Medulla oblongata (tissue), 1 donor: ENCODE data around the gene EDEM3.

ENCODE experiments used
- DNase-seq: peaks from one replicate; pipeline ENCODE4 v3.0.0-alpha.2; 2015; ENCODE audit errors: extremely low spot score

The EDEM3 gene

GRCh38 chr1:184669391-184669790 is 85.3 kb downstream of the EDEM3 start:
- no peak for DNase-seq

- DNase-seq: no peak
Measured at GRCh38 chr1:184665360-184665759, 89.3 kb downstream of the EDEM3 start.

- no peak for DNase-seq
Measured at GRCh38 chr1:184664661-184665060, 90.0 kb downstream of the EDEM3 start.

DNA sequence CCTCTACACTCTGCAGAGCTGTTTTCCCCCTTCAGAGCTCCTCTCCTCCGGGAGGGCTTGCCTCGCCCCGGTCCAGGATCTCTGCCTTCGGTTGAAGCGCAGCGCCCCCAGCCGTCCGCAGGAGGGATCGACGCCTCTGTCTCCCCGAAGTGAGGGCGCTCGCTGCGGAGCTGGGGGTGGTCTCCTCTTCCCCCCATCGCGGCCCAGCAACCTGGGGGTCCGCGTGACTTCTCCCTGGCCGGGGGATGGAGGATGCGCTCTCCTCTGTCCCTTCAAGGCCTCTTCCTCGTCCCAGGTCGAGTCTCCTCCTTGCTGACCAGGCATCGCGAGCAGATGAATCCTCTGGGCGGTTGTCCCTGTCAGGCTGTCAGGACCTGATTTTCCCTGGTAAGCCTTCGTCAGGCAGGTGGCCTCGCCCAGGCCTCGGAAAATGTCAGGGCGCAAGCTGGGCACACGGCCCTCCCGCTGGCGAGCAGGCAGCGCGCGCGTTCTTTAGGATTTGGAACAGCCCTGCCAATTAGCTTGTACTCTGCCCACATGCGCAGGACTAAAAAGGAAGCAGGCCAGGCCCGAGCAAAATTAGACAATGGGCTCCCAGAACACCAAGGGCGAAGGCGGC is 90.5 kb downstream of the EDEM3 start:
- peak; percentile 83 for DNase-seq

- no peak for DNase-seq
Measured at GRCh38 chr1:184661801-184662200, 92.9 kb downstream of the EDEM3 start.

- DNase-seq: no peak
Measured at GRCh38 chr1:184660462-184661191, 94.0 kb downstream of the EDEM3 start.

GRCh38 chr1:184658055-184658454 is 96.6 kb downstream of the EDEM3 start:
- no peak for DNase-seq

DNA sequence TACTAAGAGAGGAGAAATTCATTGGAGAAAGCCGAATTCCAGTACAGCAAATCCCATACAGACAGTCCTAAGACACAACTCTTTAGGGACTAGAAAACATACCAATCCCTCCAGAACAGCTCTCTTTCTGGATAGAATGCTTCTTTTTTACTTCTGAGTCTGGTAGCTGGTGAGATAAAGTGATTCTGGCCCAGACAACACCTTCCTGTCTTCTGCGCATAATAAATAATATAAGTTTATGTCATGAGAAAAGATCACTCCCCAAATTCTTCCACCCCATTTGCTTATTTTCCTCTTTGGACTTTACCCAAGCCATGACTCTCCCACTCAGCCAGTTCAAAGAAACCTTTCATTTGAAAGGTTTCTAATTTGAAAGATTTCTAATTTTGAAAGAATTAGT is 98.4 kb downstream of the EDEM3 start:
- DNase-seq: no peak

- no peak for DNase-seq
Measured at GRCh38 chr1:184655185-184655584, 99.5 kb downstream of the EDEM3 start.

DNA sequence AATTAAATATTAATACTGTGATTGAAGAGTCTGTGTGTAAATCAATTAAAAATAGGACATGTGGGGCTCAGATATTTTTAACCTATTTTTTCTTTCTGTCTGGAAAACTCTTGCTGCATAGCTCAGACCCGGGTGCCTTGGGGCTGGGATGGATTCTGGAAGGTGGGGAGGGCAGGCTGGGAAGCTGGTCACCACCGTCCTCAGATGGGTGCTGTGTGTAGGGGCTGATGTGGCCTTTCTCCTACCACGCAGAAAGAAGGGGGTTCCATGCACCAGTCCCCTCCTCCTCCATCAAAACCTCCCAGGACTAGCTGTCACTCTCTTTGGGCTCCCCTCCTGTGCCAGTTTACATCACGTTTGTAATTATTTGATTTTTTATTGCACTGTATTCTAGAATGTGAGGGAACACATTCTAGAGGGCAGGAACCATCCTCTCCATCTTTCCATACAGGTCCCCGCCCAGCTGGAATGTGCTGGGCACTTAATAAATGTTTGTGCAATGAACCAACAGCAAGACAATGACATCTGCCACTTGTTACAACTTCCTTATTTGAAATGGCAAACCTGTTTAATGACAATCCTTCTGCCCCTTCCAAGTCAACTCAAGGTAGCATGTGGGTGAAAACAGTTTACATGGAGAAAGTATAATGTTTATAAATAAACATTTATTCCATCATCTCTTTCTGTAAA is 104.3 kb downstream of the EDEM3 start:
- no peak for DNase-seq

DNA sequence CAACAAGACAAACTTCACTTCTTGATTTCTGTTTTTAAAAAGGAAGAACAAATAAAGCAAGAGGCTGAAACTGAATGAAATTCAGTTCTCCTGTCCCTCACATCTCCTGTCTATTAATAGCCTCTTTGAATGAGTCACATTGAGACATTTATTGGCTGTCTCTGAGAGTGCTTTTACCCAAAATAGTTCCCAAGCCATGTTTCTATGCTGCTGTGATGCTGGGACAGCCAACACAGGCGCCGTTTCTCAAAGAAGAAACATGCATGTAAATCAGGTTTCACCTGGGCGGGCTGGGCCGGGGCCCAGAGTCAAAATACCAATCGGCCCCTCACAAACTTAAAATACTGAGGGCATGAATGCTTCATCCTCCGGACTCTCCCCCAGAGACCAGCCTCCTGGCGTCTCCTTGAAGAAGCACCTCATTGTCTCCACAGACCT is 105.2 kb downstream of the EDEM3 start:
- DNase-seq: peak; percentile 18

DNA sequence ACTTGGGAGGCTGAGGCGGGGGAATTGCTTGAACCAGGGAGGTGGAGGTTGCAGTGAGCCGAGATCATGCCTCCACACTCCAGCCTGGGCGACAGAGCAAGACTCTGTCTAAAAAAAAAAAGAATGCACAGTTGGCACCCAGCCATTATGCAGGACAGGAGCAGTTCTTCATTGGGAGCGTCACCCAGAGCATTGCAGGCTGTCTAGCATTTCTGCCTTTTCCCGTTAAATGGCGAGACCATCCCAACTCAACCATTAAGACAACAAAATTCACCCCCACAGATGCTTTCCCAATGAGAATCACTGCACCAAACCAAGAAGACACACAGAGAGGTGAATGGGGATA is 105.8 kb downstream of the EDEM3 start:
- DNase-seq: no peak

GRCh38 chr1:184648160-184648855 is 106.3 kb downstream of the EDEM3 start:
- DNase-seq: no peak

GRCh38 chr1:184647471-184647870 is 107.2 kb downstream of the EDEM3 start:
- DNase-seq: no peak

DNA sequence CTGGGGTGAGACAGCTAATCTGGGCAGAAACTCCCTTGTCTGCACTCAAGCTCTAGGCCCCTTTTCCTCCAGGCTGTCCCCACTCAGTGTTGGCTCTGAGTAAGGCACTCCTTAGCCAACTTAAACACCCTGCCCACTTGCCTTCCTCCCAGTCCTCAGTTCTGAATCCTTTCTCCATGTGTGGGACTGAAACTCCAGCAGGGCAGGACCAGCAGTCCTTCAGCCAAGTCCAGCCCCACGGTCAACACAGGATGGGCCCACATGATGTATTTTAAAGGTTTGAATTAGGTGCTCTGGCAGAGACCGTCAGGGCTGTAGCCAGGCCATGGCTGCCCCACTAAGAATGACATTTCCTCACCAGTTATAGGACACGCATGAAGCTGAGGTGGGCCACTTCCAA is 107.8 kb downstream of the EDEM3 start:
- no peak for DNase-seq

- no peak for DNase-seq
Measured at GRCh38 chr1:184646178-184646701, 108.4 kb downstream of the EDEM3 start.

GRCh38 chr1:184644771-184645170 is 109.9 kb downstream of the EDEM3 start:
- no peak for DNase-seq

DNA sequence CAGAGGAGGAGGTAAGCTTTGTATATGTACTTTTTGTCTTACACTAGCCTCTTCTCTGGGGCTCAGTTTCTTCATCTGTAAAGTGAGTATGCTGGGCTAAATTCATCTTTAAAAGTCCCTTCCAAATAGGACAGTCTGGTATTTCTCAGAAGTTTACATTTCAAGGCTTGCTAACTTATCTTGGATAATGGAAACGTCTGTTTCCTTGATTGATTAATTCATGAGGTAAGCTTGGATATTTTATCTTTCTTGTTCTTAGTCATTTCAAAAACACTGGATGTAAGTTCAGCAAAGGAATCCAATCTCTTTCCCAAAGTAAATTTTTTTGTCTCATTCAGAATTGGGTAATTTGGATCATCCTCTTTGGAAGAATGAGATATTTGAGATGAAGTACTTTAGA is 111.0 kb downstream of the EDEM3 start:
- DNase-seq: no peak

DNA sequence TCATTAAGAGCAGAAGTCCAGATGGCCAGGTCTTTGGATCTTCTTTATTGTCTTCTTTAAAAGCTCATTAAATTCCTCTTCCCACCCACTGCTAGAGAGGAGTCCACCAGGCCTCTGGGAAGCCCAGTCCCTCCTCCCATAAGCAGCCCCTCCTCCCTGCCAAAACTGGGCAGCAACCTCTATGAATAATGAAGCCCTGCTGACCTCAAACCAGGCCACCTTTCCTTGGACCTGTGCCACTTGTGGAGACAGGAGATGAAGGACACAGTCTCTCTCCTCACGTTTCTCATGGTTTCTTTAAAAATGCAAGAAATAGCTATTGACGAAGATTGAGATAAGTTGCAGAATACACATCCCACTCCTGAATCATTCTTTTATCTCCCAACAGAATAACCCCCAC is 112.8 kb downstream of the EDEM3 start:
- no peak for DNase-seq

DNA sequence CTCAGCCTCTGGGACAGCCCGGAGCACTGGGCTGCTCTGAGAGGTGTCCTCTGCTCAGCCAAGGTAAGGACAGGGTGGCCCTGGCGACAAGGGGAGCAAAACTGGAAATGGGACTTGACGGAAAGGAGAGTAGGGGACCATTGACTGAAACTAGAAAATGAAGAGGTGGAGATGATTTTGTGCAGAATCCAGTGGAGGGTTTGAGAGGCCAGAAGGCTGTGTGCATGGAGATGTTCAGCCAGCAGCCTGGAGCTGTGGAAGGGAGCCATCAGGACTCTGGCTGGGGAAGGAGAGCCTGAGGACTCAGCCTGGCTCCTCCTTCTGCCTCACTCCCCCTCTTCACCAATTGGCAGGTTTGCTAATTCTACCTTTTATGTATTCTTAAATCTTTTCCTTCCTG is 114.2 kb downstream of the EDEM3 start:
- DNase-seq: no peak
